GM19328 (cell line): ENCODE data around the gene BCL7C.
"Not testable (repeated sequence)": the region's sequence is repeated elsewhere in the genome, so short reads cannot be mapped to it uniquely, and the experiment has no call there.

Experiments
- ATAC-seq: cut with Tn5 transposase; IDR thresholded peaks from one replicate; pipeline ENCODE4 v1.9.1; 2021; ENCODE audit warnings: mild to moderate bottlenecking, moderate library complexity; ENCODE audit not compliant: unreplicated experiment

BCL7C gene

GRCh38 chr16:30896261-30896888 lies 2.5 kb upstream of the BCL7C start, which contains the start of gene CTF1:
CTF1 (plus strand) TSS chr16:30896614; CDS start chr16:30896644, 30 bp downstream.
- ATAC-seq: no peak

GRCh38 chr16:30895627-30896260 lies 1.9 kb upstream of the BCL7C start:
- ATAC-seq: no peak

- ATAC-seq: no peak
These were observed 877 bp upstream of the BCL7C start for GRCh38 chr16:30894540-30895368.

- peak; percentile 12 for ATAC-seq
These were observed 497 bp downstream of the BCL7C start for GRCh38 chr16:30893417-30893743.

GRCh38 chr16:30892670-30893416 lies 1.0 kb downstream of the BCL7C start:
- no peak for ATAC-seq

- not testable (repeated sequence) for ATAC-seq
These were observed 2.6 kb downstream of the BCL7C start for GRCh38 chr16:30891043-30891823.

GRCh38 chr16:30889721-30890120 lies 4.2 kb downstream of the BCL7C start:
- no peak for ATAC-seq

- ATAC-seq: no peak
These were observed 4.9 kb downstream of the BCL7C start for GRCh38 chr16:30888856-30889499.

GRCh38 chr16:30887927-30888326 lies 6.0 kb downstream of the BCL7C start:
- no peak for ATAC-seq

GRCh38 chr16:30886145-30886544 lies 7.7 kb downstream of the BCL7C start:
- no peak for ATAC-seq

- ATAC-seq: no peak
These were observed 8.7 kb downstream of the BCL7C start for GRCh38 chr16:30885196-30885595.

- ATAC-seq: no peak
These were observed 9.1 kb downstream of the BCL7C start for GRCh38 chr16:30884760-30885159.

GRCh38 chr16:30882429-30883310 lies 11.2 kb downstream of the BCL7C start:
- no peak for ATAC-seq

GRCh38 chr16:30876867-30877266 lies 17.0 kb downstream of the BCL7C start:
- ATAC-seq: no peak

- no peak for ATAC-seq
These were observed 17.7 kb downstream of the BCL7C start for GRCh38 chr16:30875871-30876801.

GRCh38 chr16:30874821-30875717 lies 18.8 kb downstream of the BCL7C start:
- peak; percentile 47 for ATAC-seq
